HEK293 (cell line): ENCODE data around the gene PRKAB1.
A peak's percentile ranks its signal among the peaks of the same experiment; 100 is the strongest.

ENCODE experiments used
- CTCF ChIA-PET: fragments of 350-600 bp; formaldehyde crosslinking; extraction: SDS; loops from one replicate; lab custom pipeline; 2021; ENCODE audit warnings: antibody characterized with exemption; lab: Yijun Ruan, JAX
- POLR2A ChIA-PET: fragments of 300-600 bp; formaldehyde crosslinking; extraction: SDS; loops from one replicate; lab custom pipeline; 2020; ENCODE audit warnings: antibody characterized with exemption, inconsistent platforms; lab: Yijun Ruan, JAX
- H3K27ac ChIP-seq: fragments of 200-500 bp; sonication (Bioruptor generic); 2 replicates; pipeline ENCODE4 v1.5.1; 2014; ENCODE audit warnings: low read depth, low read length, control low read depth, inconsistent platforms; ENCODE audit errors: extremely low read depth
- H3K36me3 ChIP-seq, 2 experiments: fragments of 200-500 bp in 1 of 2; sonication (Bioruptor generic) in 1 of 2; 1 replicate in 1 of 2; 2 replicates in 1 of 2; pipeline ENCODE4 v1.5.1; 2014 to 2017; ENCODE audit warnings: inconsistent platforms in 2 of 2, low read length in 2 of 2; ENCODE audit not compliant: control insufficient read depth in 2 of 2, insufficient read depth in 1 of 2
- H3K4me1 ChIP-seq: fragments of 200-500 bp; sonication (Bioruptor generic); 2 replicates; pipeline ENCODE4 v1.5.1; 2014; ENCODE audit warnings: mild to moderate bottlenecking, low read length, inconsistent platforms; ENCODE audit not compliant: control insufficient read depth, insufficient read depth
- H3K4me3 ChIP-seq: 2 replicates; pipeline ENCODE4 v1.5.1; 2011; ENCODE audit warnings: low read depth, mild to moderate bottlenecking, control low read depth, low read length, moderate library complexity
- H3K9me3 ChIP-seq: fragments of 200-500 bp; sonication (Bioruptor generic); 2 replicates; pipeline ENCODE4 v1.5.1; 2014; ENCODE audit warnings: low read depth, low read length, inconsistent platforms; ENCODE audit not compliant: control insufficient read depth, insufficient read depth
- GLI4 ChIP-seq: fragments of 450-650 bp; formaldehyde crosslinking; IDR thresholded peaks from 2 replicates; pipeline ENCODE4 v1.5.1; 2016; ENCODE audit warnings: missing biosample characterization, missing genetic modification characterization
- HOXD13 ChIP-seq: sonication (generic); formaldehyde crosslinking; IDR thresholded peaks from 2 replicates; pipeline ENCODE4 v1.8.0; 2022; ENCODE audit warnings: missing genetic modification reagents, borderline replicate concordance
- IKZF3 ChIP-seq: fragments of 450-650 bp; IDR thresholded peaks from 2 replicates; pipeline ENCODE4 v1.5.0; 2018; ENCODE audit warnings: missing biosample characterization, mild to moderate bottlenecking, missing genetic modification characterization, moderate library complexity
- RBAK ChIP-seq: fragments of 450-650 bp; formaldehyde crosslinking; IDR thresholded peaks from 2 replicates; pipeline ENCODE4 v1.5.1; 2016; ENCODE audit warnings: missing biosample characterization, missing genetic modification characterization
- REPIN1 ChIP-seq: fragments of 450-650 bp; formaldehyde crosslinking; IDR thresholded peaks from 2 replicates; pipeline ENCODE4 v1.5.1; 2017; ENCODE audit warnings: missing biosample characterization, missing genetic modification characterization, low read depth
- ZBTB17 ChIP-seq: fragments of 450-650 bp; formaldehyde crosslinking; IDR thresholded peaks from 2 replicates; pipeline ENCODE4 v1.5.1; 2016; ENCODE audit warnings: missing biosample characterization, missing genetic modification characterization
- ZNF132 ChIP-seq: fragments of 450-650 bp; formaldehyde crosslinking; IDR thresholded peaks from 2 replicates; pipeline ENCODE4 v1.5.1; 2017; ENCODE audit warnings: missing biosample characterization, missing genetic modification characterization, borderline replicate concordance
- ZNF530 ChIP-seq: fragments of 450-650 bp; formaldehyde crosslinking; IDR thresholded peaks from 2 replicates; pipeline ENCODE4 v1.5.1; 2016; ENCODE audit warnings: low read depth, missing biosample characterization, missing genetic modification characterization
- ZNF571 ChIP-seq: fragments of 450-650 bp; formaldehyde crosslinking; IDR thresholded peaks from 2 replicates; pipeline ENCODE4 v1.5.0; 2017; ENCODE audit warnings: missing biosample characterization, missing genetic modification characterization
- ZNF600 ChIP-seq: fragments of 450-650 bp; formaldehyde crosslinking; IDR thresholded peaks from 2 replicates; pipeline ENCODE4 v1.5.1; 2016; ENCODE audit warnings: missing biosample characterization, missing genetic modification characterization
- ZNF621 ChIP-seq: fragments of 450-650 bp; formaldehyde crosslinking; IDR thresholded peaks from 2 replicates; pipeline ENCODE4 v1.5.1; 2017; ENCODE audit warnings: missing biosample characterization, missing genetic modification characterization
- ZNF654 ChIP-seq: fragments of 450-650 bp; formaldehyde crosslinking; IDR thresholded peaks from 2 replicates; pipeline ENCODE4 v1.5.1; 2016; ENCODE audit warnings: low read depth, missing biosample characterization, missing genetic modification characterization
- ZNF776 ChIP-seq: fragments of 450-650 bp; formaldehyde crosslinking; IDR thresholded peaks from 2 replicates; pipeline ENCODE4 v1.5.0; 2017; ENCODE audit warnings: missing biosample characterization, missing genetic modification characterization, borderline replicate concordance
- TF ChIP-seq, protein P1 (sequence below): fragments of 450-650 bp; formaldehyde crosslinking; IDR thresholded peaks from 2 replicates; pipeline ENCODE4 v1.5.1; 2016; ENCODE audit warnings: missing biosample characterization, missing genetic modification characterization
- TF ChIP-seq, protein P2 (sequence below): fragments of 450-650 bp; formaldehyde crosslinking; IDR thresholded peaks from 2 replicates; pipeline ENCODE4 v1.5.1; 2016; ENCODE audit warnings: missing biosample characterization, missing genetic modification characterization
- TF ChIP-seq, protein P3 (sequence below): fragments of 450-650 bp; formaldehyde crosslinking; IDR thresholded peaks from 2 replicates; pipeline ENCODE4 v1.5.1; 2016; ENCODE audit warnings: missing biosample characterization, missing genetic modification characterization
- TF ChIP-seq, protein P4 (sequence below): fragments of 450-650 bp; formaldehyde crosslinking; IDR thresholded peaks from 2 replicates; pipeline ENCODE4 v1.5.1; 2017; ENCODE audit warnings: missing biosample characterization, mild to moderate bottlenecking, missing genetic modification characterization, moderate library complexity
- TF ChIP-seq, protein P5 (sequence below): fragments of 450-650 bp; formaldehyde crosslinking; IDR thresholded peaks from 2 replicates; pipeline ENCODE4 v1.5.1; 2017; ENCODE audit warnings: missing biosample characterization, missing genetic modification characterization
- TF ChIP-seq, protein P6 (sequence below): fragments of 450-650 bp; formaldehyde crosslinking; IDR thresholded peaks from 2 replicates; pipeline ENCODE4 v1.5.1; 2016; ENCODE audit warnings: missing biosample characterization, missing genetic modification characterization

The PRKAB1 gene

DNA sequence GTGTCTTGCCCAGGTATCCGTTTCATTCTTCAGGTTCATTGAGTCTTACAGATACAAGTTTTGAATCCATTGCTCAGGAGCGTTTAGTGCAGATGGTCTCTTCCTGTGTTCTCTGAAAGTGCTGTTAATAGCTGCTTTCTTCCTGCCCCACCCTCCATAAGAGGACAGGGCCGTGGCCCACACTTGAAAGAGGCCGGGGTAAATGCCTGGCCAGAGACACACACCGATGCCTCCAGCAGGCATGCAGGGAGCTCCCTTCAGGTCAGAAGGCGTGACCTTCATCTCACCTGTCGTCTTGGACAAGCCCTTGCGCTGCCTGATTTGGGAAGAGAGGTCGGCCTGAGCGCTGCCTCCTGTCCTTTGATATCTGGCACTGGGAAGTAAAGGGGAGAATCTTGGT lies 11.6 kb downstream of the PRKAB1 start:
- peaks cover 28 to 77% of the 10 kb centered on the region in 2 experiments for H3K36me3 ChIP-seq
- POLR2A ChIA-PET = no interaction called here
- TF ChIP-seq ZBTB17 (tag by site-specific recombination) (0 out of 2 replicates have a peak, but pooled peaks have one; percentile 30), HOXD13 (CRISPR knock-in tag) (no peak)
- TF ChIP-seq, protein P1, sequence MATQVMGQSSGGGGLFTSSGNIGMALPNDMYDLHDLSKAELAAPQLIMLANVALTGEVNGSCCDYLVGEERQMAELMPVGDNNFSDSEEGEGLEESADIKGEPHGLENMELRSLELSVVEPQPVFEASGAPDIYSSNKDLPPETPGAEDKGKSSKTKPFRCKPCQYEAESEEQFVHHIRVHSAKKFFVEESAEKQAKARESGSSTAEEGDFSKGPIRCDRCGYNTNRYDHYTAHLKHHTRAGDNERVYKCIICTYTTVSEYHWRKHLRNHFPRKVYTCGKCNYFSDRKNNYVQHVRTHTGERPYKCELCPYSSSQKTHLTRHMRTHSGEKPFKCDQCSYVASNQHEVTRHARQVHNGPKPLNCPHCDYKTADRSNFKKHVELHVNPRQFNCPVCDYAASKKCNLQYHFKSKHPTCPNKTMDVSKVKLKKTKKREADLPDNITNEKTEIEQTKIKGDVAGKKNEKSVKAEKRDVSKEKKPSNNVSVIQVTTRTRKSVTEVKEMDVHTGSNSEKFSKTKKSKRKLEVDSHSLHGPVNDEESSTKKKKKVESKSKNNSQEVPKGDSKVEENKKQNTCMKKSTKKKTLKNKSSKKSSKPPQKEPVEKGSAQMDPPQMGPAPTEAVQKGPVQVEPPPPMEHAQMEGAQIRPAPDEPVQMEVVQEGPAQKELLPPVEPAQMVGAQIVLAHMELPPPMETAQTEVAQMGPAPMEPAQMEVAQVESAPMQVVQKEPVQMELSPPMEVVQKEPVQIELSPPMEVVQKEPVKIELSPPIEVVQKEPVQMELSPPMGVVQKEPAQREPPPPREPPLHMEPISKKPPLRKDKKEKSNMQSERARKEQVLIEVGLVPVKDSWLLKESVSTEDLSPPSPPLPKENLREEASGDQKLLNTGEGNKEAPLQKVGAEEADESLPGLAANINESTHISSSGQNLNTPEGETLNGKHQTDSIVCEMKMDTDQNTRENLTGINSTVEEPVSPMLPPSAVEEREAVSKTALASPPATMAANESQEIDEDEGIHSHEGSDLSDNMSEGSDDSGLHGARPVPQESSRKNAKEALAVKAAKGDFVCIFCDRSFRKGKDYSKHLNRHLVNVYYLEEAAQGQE (tag by site-specific recombination) = no peak
- TF ChIP-seq, all 188 proteins: peak for 1
- H3K27ac ChIP-seq = no peak overlapping the region
- no peaks in the 10 kb centered on the region for H3K9me3 ChIP-seq
- H3K4me3 ChIP-seq = no peak overlapping the region
- H3K4me1 ChIP-seq = no peaks in the 10 kb centered on the region
- CTCF ChIA-PET = interaction anchor here (0.5 to 1.3 kb wide), 2 partner anchors 11 to 13 kb away, joined by 3 to 4 read pairs; no protein-coding TSS in a partner anchor

DNA sequence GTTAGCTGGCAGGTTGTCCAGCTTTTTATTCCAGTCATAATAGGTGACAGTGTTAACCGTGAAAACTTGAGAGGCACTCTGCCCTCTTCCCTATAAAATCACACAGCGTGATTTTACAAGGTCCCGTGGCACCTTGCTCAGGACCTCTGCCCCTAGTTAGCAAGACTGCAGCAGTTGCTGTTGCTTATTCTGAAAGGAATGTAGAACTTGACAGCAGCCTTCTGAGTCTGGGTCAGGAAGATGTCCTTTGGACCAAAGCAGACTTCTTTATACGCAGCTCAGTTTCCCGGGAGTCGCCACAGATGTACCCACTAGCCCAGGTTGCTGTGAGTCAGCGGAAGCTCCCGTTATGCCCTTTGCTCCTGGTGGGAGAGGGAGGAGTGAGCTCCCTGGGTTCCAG lies 13.2 kb downstream of the PRKAB1 start:
- H3K27ac ChIP-seq = no peak overlapping the region
- H3K4me1 ChIP-seq = no peaks in the 10 kb centered on the region
- POLR2A ChIA-PET = no interaction called here
- H3K9me3 ChIP-seq = no peaks in the 10 kb centered on the region
- TF ChIP-seq GLI4 (tag by site-specific recombination) = no peak
- TF ChIP-seq ZNF776 = no peak
- TF ChIP-seq, protein P2, sequence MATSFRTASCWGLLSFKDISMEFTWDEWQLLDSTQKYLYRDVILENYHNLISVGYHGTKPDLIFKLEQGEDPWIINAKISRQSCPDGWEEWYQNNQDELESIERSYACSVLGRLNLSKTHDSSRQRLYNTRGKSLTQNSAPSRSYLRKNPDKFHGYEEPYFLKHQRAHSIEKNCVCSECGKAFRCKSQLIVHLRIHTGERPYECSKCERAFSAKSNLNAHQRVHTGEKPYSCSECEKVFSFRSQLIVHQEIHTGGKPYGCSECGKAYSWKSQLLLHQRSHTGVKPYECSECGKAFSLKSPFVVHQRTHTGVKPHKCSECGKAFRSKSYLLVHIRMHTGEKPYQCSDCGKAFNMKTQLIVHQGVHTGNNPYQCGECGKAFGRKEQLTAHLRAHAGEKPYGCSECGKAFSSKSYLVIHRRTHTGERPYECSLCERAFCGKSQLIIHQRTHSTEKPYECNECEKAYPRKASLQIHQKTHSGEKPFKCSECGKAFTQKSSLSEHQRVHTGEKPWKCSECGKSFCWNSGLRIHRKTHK = no peak
- TF ChIP-seq ZNF654 (tag by site-specific recombination) = no peak
- no peak for TF ChIP-seq ZNF600
- TF ChIP-seq, protein P3, sequence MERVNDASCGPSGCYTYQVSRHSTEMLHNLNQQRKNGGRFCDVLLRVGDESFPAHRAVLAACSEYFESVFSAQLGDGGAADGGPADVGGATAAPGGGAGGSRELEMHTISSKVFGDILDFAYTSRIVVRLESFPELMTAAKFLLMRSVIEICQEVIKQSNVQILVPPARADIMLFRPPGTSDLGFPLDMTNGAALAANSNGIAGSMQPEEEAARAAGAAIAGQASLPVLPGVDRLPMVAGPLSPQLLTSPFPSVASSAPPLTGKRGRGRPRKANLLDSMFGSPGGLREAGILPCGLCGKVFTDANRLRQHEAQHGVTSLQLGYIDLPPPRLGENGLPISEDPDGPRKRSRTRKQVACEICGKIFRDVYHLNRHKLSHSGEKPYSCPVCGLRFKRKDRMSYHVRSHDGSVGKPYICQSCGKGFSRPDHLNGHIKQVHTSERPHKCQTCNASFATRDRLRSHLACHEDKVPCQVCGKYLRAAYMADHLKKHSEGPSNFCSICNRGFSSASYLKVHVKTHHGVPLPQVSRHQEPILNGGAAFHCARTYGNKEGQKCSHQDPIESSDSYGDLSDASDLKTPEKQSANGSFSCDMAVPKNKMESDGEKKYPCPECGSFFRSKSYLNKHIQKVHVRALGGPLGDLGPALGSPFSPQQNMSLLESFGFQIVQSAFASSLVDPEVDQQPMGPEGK (tag by site-specific recombination) = no peak
- no peak for TF ChIP-seq HOXD13 (CRISPR knock-in tag)
- TF ChIP-seq ZNF132 (tag by site-specific recombination) = no peak
- TF ChIP-seq, protein P4, sequence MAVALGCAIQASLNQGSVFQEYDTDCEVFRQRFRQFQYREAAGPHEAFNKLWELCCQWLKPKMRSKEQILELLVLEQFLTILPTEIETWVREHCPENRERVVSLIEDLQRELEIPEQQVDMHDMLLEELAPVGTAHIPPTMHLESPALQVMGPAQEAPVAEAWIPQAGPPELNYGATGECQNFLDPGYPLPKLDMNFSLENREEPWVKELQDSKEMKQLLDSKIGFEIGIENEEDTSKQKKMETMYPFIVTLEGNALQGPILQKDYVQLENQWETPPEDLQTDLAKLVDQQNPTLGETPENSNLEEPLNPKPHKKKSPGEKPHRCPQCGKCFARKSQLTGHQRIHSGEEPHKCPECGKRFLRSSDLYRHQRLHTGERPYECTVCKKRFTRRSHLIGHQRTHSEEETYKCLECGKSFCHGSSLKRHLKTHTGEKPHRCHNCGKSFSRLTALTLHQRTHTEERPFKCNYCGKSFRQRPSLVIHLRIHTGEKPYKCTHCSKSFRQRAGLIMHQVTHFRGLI (tag by site-specific recombination) = no peak
- TF ChIP-seq, protein P5, sequence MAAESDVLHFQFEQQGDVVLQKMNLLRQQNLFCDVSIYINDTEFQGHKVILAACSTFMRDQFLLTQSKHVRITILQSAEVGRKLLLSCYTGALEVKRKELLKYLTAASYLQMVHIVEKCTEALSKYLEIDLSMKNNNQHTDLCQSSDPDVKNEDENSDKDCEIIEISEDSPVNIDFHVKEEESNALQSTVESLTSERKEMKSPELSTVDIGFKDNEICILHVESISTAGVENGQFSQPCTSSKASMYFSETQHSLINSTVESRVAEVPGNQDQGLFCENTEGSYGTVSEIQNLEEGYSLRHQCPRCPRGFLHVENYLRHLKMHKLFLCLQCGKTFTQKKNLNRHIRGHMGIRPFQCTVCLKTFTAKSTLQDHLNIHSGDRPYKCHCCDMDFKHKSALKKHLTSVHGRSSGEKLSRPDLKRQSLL = no peak
- TF ChIP-seq IKZF3 = no peak
- TF ChIP-seq REPIN1 (tag by site-specific recombination) = no peak
- TF ChIP-seq RBAK (tag by site-specific recombination) = no peak
- TF ChIP-seq ZNF571 = no peak
- no peak for TF ChIP-seq ZNF621 (tag by site-specific recombination)
- TF ChIP-seq, protein P6, sequence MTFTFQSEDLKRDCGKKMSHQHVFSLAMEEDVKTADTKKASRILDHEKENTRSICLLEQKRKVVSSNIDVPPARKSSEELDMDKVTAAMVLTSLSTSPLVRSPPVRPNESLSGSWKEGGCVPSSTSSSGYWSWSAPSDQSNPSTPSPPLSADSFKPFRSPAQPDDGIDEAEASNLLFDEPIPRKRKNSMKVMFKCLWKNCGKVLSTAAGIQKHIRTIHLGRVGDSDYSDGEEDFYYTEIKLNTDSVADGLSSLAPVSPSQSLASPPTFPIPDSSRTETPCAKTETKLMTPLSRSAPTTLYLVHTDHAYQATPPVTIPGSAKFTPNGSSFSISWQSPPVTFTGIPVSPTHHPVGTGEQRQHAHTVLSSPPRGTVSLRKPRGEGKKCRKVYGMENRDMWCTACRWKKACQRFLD (tag by site-specific recombination) = no peak
- no peak for TF ChIP-seq ZNF530 (tag by site-specific recombination)
- H3K36me3 ChIP-seq = peaks cover 23 to 60% of the 10 kb centered on the region in 2 experiments
- CTCF ChIA-PET = interaction anchor here (1.2 to 1.3 kb wide), 2 partner anchors 13 to 14 kb away, joined by 5 to 6 read pairs; partner anchors contain the start of gene PRKAB1
- H3K4me3 ChIP-seq = no peak overlapping the region
